GM20000 (cell line): ENCODE results near the gene CLEC7A.
A peak's percentile ranks its signal among the peaks of the same experiment; 100 is the strongest.

Experiments used
- DNase-seq: peaks from one replicate; pipeline ENCODE4 v3.0.0; 2012; ENCODE audit warnings: low spot score
- TF ChIP-seq, protein P1 (sequence below): IDR thresholded peaks from 2 replicates; pipeline ENCODE4 v1.5.1; 2012; ENCODE audit warnings: mild to moderate bottlenecking, control low read depth; ENCODE audit errors: extremely low read depth, missing control alignments

CLEC7A gene

GRCh38 chr12:10140001-10140400, 10.0 kb upstream of the CLEC7A start:
- DNase-seq: peak; percentile 34
- TF ChIP-seq, protein P1, sequence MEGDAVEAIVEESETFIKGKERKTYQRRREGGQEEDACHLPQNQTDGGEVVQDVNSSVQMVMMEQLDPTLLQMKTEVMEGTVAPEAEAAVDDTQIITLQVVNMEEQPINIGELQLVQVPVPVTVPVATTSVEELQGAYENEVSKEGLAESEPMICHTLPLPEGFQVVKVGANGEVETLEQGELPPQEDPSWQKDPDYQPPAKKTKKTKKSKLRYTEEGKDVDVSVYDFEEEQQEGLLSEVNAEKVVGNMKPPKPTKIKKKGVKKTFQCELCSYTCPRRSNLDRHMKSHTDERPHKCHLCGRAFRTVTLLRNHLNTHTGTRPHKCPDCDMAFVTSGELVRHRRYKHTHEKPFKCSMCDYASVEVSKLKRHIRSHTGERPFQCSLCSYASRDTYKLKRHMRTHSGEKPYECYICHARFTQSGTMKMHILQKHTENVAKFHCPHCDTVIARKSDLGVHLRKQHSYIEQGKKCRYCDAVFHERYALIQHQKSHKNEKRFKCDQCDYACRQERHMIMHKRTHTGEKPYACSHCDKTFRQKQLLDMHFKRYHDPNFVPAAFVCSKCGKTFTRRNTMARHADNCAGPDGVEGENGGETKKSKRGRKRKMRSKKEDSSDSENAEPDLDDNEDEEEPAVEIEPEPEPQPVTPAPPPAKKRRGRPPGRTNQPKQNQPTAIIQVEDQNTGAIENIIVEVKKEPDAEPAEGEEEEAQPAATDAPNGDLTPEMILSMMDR: peak; percentile 25

GRCh38 chr12:10136637-10137205, 6.7 kb upstream of the CLEC7A start:
- TF ChIP-seq, protein P1: no peak
- DNase-seq: no peak

- TF ChIP-seq, protein P1: no peak
- DNase-seq: no peak
Measured at GRCh38 chr12:10135126-10135525, 5.1 kb upstream of the CLEC7A start.

DNA sequence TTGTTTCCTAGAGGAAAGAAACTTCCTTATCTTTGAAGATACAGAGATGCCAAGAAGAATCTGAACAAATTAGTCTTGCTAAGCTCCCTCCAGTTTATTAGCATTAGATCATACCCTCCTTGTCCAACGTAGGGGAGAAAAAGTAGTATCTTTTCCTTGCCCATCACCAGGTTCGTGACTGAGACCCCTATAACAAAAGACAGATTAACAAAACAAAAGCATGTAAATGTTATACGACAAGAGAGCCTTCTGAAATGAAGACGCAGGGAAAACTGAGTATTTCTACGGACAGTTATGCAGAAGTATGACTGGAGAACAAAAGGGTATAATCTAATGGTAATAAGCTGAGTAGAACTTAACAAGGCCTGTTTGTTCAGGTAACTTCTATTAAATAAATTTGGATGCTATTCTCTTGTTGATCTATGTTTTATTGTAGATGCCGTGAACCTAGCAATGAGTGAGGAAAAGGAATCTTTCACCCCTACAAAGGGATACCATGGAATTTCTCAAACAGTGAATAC, 2.9 kb upstream of the CLEC7A start:
- DNase-seq: no peak
- TF ChIP-seq, protein P1: no peak

- DNase-seq: no peak
- TF ChIP-seq, protein P1: no peak
Measured at GRCh38 chr12:10131111-10131690, 1.2 kb upstream of the CLEC7A start.

DNA sequence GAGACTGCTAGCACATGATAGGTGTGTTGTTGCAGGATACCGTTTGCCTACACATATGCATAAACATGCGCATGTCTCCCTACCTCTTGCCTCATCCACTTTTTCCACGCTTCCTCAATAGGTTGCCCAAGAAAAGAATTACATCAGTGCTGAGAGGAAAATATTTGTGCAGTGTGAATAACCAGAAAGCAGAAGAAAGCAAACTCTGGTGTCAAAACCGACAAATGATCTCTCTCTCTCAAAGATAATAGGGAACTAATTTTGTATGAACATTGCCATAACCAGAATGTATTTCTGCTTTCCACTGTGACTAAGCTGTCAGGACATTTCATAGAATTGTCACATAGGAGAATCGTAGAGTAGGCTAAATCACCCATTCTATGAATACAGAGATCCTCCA, 1.3 kb downstream of the CLEC7A start:
- TF ChIP-seq, protein P1: no peak
- no peak for DNase-seq

DNA sequence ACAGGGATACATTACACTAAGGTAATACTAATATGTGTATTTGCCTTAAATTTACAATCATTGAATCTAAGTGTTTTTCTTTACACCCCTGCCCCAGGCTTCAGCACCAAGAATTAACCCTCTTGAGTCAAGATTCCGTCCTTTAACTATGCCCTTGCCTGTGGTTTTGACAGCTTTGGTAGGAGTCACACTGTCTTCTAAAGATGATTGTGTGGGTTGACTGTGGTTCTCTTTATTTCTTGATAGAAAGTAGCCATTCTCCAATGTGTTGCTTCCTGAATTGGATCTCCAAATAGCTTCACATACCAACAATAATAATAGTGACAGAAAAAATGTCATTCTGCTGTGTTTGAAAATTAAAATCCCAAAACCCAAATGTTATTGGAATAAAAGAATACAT, 3.6 kb downstream of the CLEC7A start:
- no peak for DNase-seq
- TF ChIP-seq, protein P1: no peak
